VCaP (cell line): ENCODE results near the gene MAD2L2.

Source experiments
- H3K27ac ChIP-seq: fragments of 450-650 bp; 2 replicates; pipeline ENCODE4 v1.5.1; 2017
- CTCF ChIP-seq: fragments of 450-650 bp; conservative IDR thresholded peaks from 2 replicates; pipeline ENCODE4 v1.5.1; 2017; ENCODE audit warnings: mild to moderate bottlenecking, moderate library complexity

Gene MAD2L2

GRCh38 chr1:11712285-11712684 lies 31.3 kb upstream of the MAD2L2 start:
- no peak for TF ChIP-seq CTCF
- H3K27ac ChIP-seq: no peak overlapping the region

- H3K27ac ChIP-seq: no peak overlapping the region
- no peak for TF ChIP-seq CTCF
Observed at GRCh38 chr1:11711490-11711889, 30.5 kb upstream of the MAD2L2 start.

GRCh38 chr1:11708554-11709350 lies 27.8 kb upstream of the MAD2L2 start:
- H3K27ac ChIP-seq: peak overlapping the region; percentile 48; the same call in 1 of the 2 replicates
- TF ChIP-seq CTCF: no peak

- TF ChIP-seq CTCF: no peak
- H3K27ac ChIP-seq: peak overlapping the region; percentile 48
Observed at GRCh38 chr1:11707621-11708276, 26.8 kb upstream of the MAD2L2 start.

- H3K27ac ChIP-seq: no peak overlapping the region
- no peak for TF ChIP-seq CTCF
Observed at GRCh38 chr1:11706292-11706691, 25.3 kb upstream of the MAD2L2 start.

- no peak overlapping the region for H3K27ac ChIP-seq
- no peak for TF ChIP-seq CTCF
Observed at GRCh38 chr1:11705596-11705995, 24.6 kb upstream of the MAD2L2 start.

- no peak overlapping the region for H3K27ac ChIP-seq
- no peak for TF ChIP-seq CTCF
Observed at GRCh38 chr1:11704691-11705475, 23.9 kb upstream of the MAD2L2 start.
